Activated CD4-positive, alpha-beta T cell treated with anti-CD3 and anti-CD28 coated beads for 36 hours (primary cell): Measurements from ENCODE around the gene APBA1. TPM values are rescaled to one million over a fixed set of nuclear protein-coding genes. Genes with fewer than 3 reads are reported as not detected.

ENCODE experiments used
- ATAC-seq: fragments of 200-7000 bp; cut with Tn5 transposase; one replicate; pipeline ENCODE4 v1.10.0; 2021; ENCODE audit warnings: mild to moderate bottlenecking, moderate library complexity
- CTCF ChIA-PET: fragments of 350-600 bp; sonication (Branson Sonifier 250); formaldehyde crosslinking; loops from one replicate; lab custom pipeline; 2021; ENCODE audit warnings: antibody characterized with exemption; lab: Charles Lee
- POLR2A ChIA-PET: fragments of 350-600 bp; sonication (Branson Sonifier 250); formaldehyde crosslinking; loops from one replicate; lab custom pipeline; 2021; ENCODE audit warnings: antibody characterized with exemption, inconsistent platforms; lab: Charles Lee
- DNase-seq: peaks from one replicate; pipeline ENCODE4 v3.0.0-alpha.2; 2020
- H3K27ac Mint-ChIP-seq: one replicate; pipeline ENCODE4 v1.8.0; 2021; ENCODE audit warnings: mixed read lengths
- H3K27me3 Mint-ChIP-seq: one replicate; pipeline ENCODE4 v1.8.0; 2021; ENCODE audit warnings: mixed read lengths
- H3K36me3 Mint-ChIP-seq: one replicate; pipeline ENCODE4 v1.8.0; 2021; ENCODE audit warnings: low read depth, mixed read lengths
- H3K4me1 Mint-ChIP-seq: one replicate; pipeline ENCODE4 v1.8.0; 2021; ENCODE audit warnings: mixed read lengths
- H3K4me3 Mint-ChIP-seq: one replicate; pipeline ENCODE4 v1.8.0; 2021; ENCODE audit warnings: mild to moderate bottlenecking, moderate library complexity, mixed read lengths
- H3K9me3 Mint-ChIP-seq: one replicate; pipeline ENCODE4 v1.8.0; 2021; ENCODE audit warnings: low read depth, mixed read lengths
- intact Hi-C, 2 experiments: fragments of 100-400 bp; cut with DNase I in 1 of 2; cut with micrococcal nuclease in 1 of 2; formaldehyde crosslinking; loops; one replicate each; pipeline versions ENCODE4 v1.14.2 to v1.15.1; 2022 to 2024; cut with DNase I, micrococcal nuclease
- total RNA-seq, 2 experiments: library from RNA; stranded (reverse); gene quantifications; one replicate each; pipeline ENCODE4 v1.2.3, GENCODE V29; 2021

APBA1 gene
- total RNA-seq, 2 experiments from 2014 or later, result 0.16 to 0.35 TPM

- Mint-ChIP-seq H3K27me3 (peaks cover 13% of the 10 kb centered on the region), H3K36me3 (no peaks in the 10 kb centered on the region), H3K4me3 (no peak overlapping the region), H3K4me1 (peaks cover 5% of the 10 kb centered on the region), H3K27ac (no peak overlapping the region), H3K9me3 (no peaks in the 10 kb centered on the region)
- POLR2A ChIA-PET, result no interaction called here
- no peak for DNase-seq
- intact Hi-C loops, result loop anchor here (1.0 to 5.0 kb wide), 4 partner anchors 125 to 513 kb away; partner anchors contain the start of gene FXN (in 2 of the 2)
- no peak for ATAC-seq
- CTCF ChIA-PET, result interaction anchor here (0.8 to 1.8 kb wide), 3 partner anchors 122 to 145 kb away, joined by 3 to 4 read pairs (median 4); no protein-coding TSS in a partner anchor
These were observed 123.5 kb downstream of the APBA1 start for GRCh38 chr9:69548681-69549080.

DNA sequence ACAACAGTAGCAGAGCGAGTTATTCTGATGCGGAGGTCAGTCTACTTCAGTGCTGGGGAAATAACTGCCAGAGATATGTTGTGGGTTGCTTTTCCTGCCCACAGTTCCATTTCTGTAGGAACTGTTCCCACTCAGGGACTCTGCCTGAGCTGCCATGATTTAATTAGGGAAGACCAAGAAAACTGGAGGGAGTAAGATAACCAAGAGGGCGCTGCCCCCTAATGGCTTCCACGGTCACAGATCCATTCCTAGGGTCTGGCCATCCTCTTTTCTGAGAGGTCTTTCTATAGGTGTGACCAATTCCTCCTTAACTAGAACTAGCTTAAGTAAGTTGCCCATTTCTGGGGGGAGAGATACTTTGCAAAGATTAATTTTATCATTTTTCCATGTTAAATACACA lies 125.9 kb downstream of the APBA1 start:
- DNase-seq, result no peak
- ChIA-PET CTCF (interaction anchor here (1.3 to 3.8 kb wide), 2 partner anchors 13 to 125 kb away, joined by 3 to 16 read pairs; no protein-coding TSS in a partner anchor), POLR2A (no interaction called here)
- H3K27ac Mint-ChIP-seq, result no peak overlapping the region
- H3K4me1 Mint-ChIP-seq, result peaks cover 5% of the 10 kb centered on the region
- no peak overlapping the region for H3K4me3 Mint-ChIP-seq
- no peaks in the 10 kb centered on the region for H3K9me3 Mint-ChIP-seq
- intact Hi-C loops, result loop anchor here in 1 of 2 experiments (5.0 kb wide), 1 partner anchor 509 kb away; the partner anchor contains the start of gene FXN
- H3K36me3 Mint-ChIP-seq, result no peaks in the 10 kb centered on the region
- ATAC-seq, result no peak
- peaks cover 7% of the 10 kb centered on the region for H3K27me3 Mint-ChIP-seq

- H3K36me3 Mint-ChIP-seq, result no peaks in the 10 kb centered on the region
- ChIA-PET CTCF (no interaction called here), POLR2A (no interaction called here)
- no peaks in the 10 kb centered on the region for H3K4me1 Mint-ChIP-seq
- ATAC-seq (no peak), DNase-seq (no peak)
- intact Hi-C loops, result no loop called here
- no peak overlapping the region for H3K4me3 Mint-ChIP-seq
- H3K9me3 Mint-ChIP-seq, result no peaks in the 10 kb centered on the region
- no peak overlapping the region for H3K27ac Mint-ChIP-seq
- peaks cover 4% of the 10 kb centered on the region for H3K27me3 Mint-ChIP-seq
These were observed 129.0 kb downstream of the APBA1 start for GRCh38 chr9:69542942-69543704.

DNA sequence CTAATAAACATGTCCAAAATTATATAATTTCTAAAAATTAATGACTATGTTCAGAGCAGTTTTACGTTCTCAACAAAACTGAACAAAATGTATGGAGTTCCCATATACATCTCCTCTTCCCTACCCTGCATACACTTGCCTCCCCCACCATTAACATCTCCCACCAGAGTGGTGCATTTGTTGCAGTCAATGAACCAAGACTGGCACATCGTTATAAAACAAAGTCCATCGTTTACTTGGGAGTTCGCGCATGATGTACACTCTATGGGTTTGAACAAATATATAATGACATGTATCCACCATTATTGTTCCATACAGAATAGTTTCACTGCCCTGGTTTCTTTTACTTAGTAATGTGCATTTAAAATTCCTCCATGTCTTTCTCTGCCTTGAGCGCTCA lies 130.1 kb downstream of the APBA1 start:
- no peaks in the 10 kb centered on the region for H3K36me3 Mint-ChIP-seq
- no peak overlapping the region for H3K4me3 Mint-ChIP-seq
- ChIA-PET POLR2A (no interaction called here), CTCF (no interaction called here)
- H3K27me3 Mint-ChIP-seq, result peaks cover 5% of the 10 kb centered on the region
- H3K9me3 Mint-ChIP-seq, result no peaks in the 10 kb centered on the region
- DNase-seq (no peak), ATAC-seq (no peak)
- intact Hi-C loops, result no loop called here
- H3K27ac Mint-ChIP-seq, result no peak overlapping the region
- H3K4me1 Mint-ChIP-seq, result no peaks in the 10 kb centered on the region

DNA sequence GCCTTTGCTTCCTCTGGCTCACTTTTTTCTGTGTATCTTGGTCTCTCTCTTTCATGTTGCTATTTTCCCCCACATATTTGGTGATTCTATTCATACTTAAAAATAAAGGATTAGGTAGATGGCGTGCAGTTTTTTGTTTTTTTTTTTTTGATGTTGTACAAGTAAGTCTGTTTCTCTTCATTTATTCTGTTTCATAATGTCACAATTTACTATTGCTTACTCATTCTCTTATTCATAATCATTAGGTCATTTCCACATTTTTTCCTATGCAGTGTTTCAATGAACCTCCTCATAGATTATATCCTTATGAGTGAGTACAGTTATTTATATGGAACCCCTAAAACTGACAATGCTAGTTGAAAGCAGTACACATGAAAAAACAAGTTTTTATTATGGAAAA lies 136.3 kb downstream of the APBA1 start:
- Mint-ChIP-seq H3K27ac (no peak overlapping the region), H3K36me3 (no peaks in the 10 kb centered on the region), H3K4me1 (no peaks in the 10 kb centered on the region), H3K4me3 (no peak overlapping the region), H3K9me3 (no peaks in the 10 kb centered on the region), H3K27me3 (peaks cover 3% of the 10 kb centered on the region)
- intact Hi-C loops, result loop anchor here in 1 of 2 experiments (5.0 kb wide), 1 partner anchor 336 kb away; no protein-coding TSS in a partner anchor
- POLR2A ChIA-PET, result no interaction called here
- no peak for ATAC-seq
- DNase-seq, result no peak
- CTCF ChIA-PET, result interaction anchor here (0.9 to 1.1 kb wide), 2 partner anchors 51 to 114 kb away, joined by 3 to 4 read pairs; no protein-coding TSS in a partner anchor

- POLR2A ChIA-PET, result no interaction called here
- Mint-ChIP-seq H3K27me3 (peaks cover 3% of the 10 kb centered on the region), H3K27ac (no peak overlapping the region), H3K4me1 (no peaks in the 10 kb centered on the region), H3K4me3 (no peak overlapping the region), H3K36me3 (no peaks in the 10 kb centered on the region), H3K9me3 (no peaks in the 10 kb centered on the region)
- no peak for DNase-seq
- ATAC-seq, result no peak
- intact Hi-C loops, result loop anchor here in 1 of 2 experiments (5.0 kb wide), 1 partner anchor 337 kb away; no protein-coding TSS in a partner anchor
- CTCF ChIA-PET, result interaction anchor here (0.6 to 1.1 kb wide), 3 partner anchors 50 to 299 kb away, joined by 3 to 4 read pairs (median 3); no protein-coding TSS in a partner anchor
These were observed 136.8 kb downstream of the APBA1 start for GRCh38 chr9:69535286-69535832.

GRCh38 chr9:69532396-69532795 lies 139.8 kb downstream of the APBA1 start:
- ATAC-seq, result no peak
- no peaks in the 10 kb centered on the region for H3K4me1 Mint-ChIP-seq
- intact Hi-C loops, result no loop called here
- ChIA-PET CTCF (interaction anchor here (0.9 kb wide), 1 partner anchor 15 kb away, joined by 3 read pairs; no protein-coding TSS in a partner anchor), POLR2A (no interaction called here)
- no peak overlapping the region for H3K4me3 Mint-ChIP-seq
- no peak overlapping the region for H3K27ac Mint-ChIP-seq
- H3K27me3 Mint-ChIP-seq, result peaks cover 6% of the 10 kb centered on the region
- no peak for DNase-seq
- no peaks in the 10 kb centered on the region for H3K36me3 Mint-ChIP-seq
- no peaks in the 10 kb centered on the region for H3K9me3 Mint-ChIP-seq

- H3K36me3 Mint-ChIP-seq, result no peaks in the 10 kb centered on the region
- intact Hi-C loops, result no loop called here
- H3K4me3 Mint-ChIP-seq, result no peak overlapping the region
- H3K27ac Mint-ChIP-seq, result no peak overlapping the region
- ChIA-PET CTCF (interaction anchor here (0.6 to 1.3 kb wide), 3 partner anchors 21 to 86 kb away, joined by 3 read pairs; no protein-coding TSS in a partner anchor), POLR2A (no interaction called here)
- H3K27me3 Mint-ChIP-seq, result peaks cover 3% of the 10 kb centered on the region
- H3K4me1 Mint-ChIP-seq, result no peaks in the 10 kb centered on the region
- H3K9me3 Mint-ChIP-seq, result peaks cover 5% of the 10 kb centered on the region
- DNase-seq, result no peak
- ATAC-seq, result no peak
These were observed 144.7 kb downstream of the APBA1 start for GRCh38 chr9:69527454-69527853.

DNA sequence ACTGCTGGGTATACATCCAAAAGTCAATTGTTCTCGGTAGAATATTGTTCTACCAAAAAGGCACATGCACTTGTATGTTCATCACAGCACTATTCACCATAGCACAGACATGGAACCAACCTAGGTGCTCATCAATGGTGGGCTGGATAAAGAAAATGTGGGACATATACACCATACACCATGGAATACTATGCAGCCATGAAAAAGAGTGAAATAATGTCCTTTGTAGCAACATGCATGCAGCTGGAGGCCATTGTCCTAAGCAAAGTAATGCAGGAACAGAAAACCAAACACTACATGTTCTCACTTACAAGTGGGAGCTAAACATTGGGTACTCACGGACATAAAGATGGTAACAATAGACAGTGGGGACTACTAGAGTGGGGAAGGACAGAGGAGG lies 145.5 kb downstream of the APBA1 start:
- ChIA-PET CTCF (interaction anchor here (0.6 kb wide), 1 partner anchor 594 kb away, joined by 3 read pairs; no protein-coding TSS in a partner anchor), POLR2A (no interaction called here)
- Mint-ChIP-seq H3K27me3 (peaks cover 4% of the 10 kb centered on the region), H3K9me3 (peaks cover 5% of the 10 kb centered on the region), H3K36me3 (no peaks in the 10 kb centered on the region), H3K4me3 (no peak overlapping the region), H3K4me1 (no peaks in the 10 kb centered on the region), H3K27ac (no peak overlapping the region)
- intact Hi-C loops, result no loop called here
- ATAC-seq (no peak), DNase-seq (no peak)

DNA sequence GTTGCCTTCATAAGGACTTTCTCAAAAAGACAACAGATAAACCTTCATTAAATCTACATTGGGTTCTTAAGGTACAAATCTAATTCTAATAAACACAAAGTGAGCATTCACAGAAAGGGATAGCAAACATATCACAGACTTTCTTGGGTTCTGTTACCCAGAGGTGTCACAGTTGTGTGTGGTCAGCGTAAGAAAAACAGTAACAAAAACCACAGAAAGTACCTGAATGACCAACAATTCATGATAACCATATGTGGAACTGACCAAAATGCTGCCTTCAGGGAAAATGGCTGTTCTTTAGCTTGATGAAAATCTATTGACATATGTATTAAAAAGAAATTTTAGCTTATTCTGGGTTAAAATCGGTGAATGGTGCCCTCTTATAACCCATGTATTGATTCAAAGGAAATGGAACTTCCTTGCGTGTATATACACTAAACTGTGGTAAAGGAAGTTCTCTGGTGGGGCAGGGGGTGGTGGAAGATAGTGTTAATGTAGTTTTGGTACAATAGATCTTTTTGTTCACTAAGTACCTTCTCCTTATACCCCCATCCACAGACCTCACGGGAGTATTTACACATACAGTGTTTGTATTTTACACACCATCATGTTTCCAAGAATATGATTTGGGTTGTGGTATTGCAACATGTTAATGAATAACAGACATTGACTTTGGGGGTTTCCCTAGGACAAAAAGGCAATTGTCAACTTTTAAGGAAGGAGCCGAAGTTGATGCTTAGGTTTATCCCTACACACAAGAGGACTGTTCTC lies 152.5 kb downstream of the APBA1 start:
- Mint-ChIP-seq H3K9me3 (peaks cover 4% of the 10 kb centered on the region), H3K27me3 (peaks cover 9% of the 10 kb centered on the region), H3K4me3 (no peak overlapping the region), H3K36me3 (peaks cover 2% of the 10 kb centered on the region), H3K4me1 (no peaks in the 10 kb centered on the region), H3K27ac (no peak overlapping the region)
- ATAC-seq (no peak), DNase-seq (no peak)
- ChIA-PET CTCF (interaction anchor here (1.1 kb wide), 1 partner anchor 14 kb away, joined by 3 read pairs; no protein-coding TSS in a partner anchor), POLR2A (no interaction called here)
- intact Hi-C loops, result no loop called here
